OCI-LY1 (cell line): ENCODE measurements around the gene RAB11FIP4.

Experiments
- EZH2 ChIP-seq: fragments of 200-600 bp; sonication (generic), shearing (Covaris generic); IDR thresholded peaks from 2 replicates; pipeline ENCODE4 v1.8.0; 2017; ENCODE audit warnings: borderline replicate concordance, mixed run types, mild to moderate bottlenecking, antibody characterized with exemption, low read length, moderate library complexity, mixed read lengths
- TF ChIP-seq, protein P1 (sequence below): fragments of 200-600 bp; sonication (generic), shearing (Covaris generic); IDR thresholded peaks from 2 replicates; pipeline ENCODE4 v1.5.1; 2017; ENCODE audit warnings: mild to moderate bottlenecking, antibody characterized with exemption, low read length, moderate library complexity, mixed read lengths

DNA sequence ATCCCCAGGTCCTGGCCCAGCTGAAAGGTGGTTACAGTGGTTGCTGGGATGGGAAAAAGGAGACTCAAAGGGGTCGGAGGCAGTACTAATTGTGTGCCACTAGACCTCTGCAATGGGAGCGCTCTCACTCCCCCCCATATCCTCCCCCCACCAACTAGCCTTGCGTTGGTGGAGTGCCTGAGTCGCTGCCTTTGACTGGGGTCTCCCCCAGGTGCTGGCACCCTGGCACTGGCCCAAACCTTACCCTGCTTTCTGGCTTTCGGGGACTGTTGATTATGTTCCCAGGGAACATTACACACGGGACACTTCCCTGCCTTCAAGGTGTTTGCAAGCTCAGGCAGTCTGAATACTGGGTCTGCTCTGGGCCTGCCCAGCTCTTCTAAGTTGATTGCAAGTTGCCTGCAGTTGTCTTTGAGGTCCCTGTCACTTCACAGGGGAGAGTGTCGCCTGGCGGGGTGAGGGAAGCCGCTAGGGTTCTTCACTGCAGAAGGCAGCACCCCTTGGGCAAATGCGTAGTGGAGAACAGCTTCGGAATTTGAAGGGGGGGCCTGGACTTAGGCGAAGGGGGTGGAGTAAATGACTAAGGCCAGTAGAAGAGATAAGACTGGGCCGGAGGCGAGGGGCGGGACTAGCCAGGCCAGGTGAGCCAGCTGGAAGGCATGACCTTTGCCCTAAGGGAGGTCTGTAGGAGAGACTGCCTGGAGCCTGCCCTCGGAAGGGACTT, 98.0 kb downstream of the RAB11FIP4 start:
- TF ChIP-seq, protein P1, sequence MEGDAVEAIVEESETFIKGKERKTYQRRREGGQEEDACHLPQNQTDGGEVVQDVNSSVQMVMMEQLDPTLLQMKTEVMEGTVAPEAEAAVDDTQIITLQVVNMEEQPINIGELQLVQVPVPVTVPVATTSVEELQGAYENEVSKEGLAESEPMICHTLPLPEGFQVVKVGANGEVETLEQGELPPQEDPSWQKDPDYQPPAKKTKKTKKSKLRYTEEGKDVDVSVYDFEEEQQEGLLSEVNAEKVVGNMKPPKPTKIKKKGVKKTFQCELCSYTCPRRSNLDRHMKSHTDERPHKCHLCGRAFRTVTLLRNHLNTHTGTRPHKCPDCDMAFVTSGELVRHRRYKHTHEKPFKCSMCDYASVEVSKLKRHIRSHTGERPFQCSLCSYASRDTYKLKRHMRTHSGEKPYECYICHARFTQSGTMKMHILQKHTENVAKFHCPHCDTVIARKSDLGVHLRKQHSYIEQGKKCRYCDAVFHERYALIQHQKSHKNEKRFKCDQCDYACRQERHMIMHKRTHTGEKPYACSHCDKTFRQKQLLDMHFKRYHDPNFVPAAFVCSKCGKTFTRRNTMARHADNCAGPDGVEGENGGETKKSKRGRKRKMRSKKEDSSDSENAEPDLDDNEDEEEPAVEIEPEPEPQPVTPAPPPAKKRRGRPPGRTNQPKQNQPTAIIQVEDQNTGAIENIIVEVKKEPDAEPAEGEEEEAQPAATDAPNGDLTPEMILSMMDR: no peak
- no peak for TF ChIP-seq EZH2
